Osteoblast (primary cell): ENCODE data around the gene RPS6KA2. TPM values are rescaled to one million over a fixed set of nuclear protein-coding genes. Genes with fewer than 3 reads are reported as not detected.

Source experiments
- DNase-seq: peaks from one replicate; pipeline ENCODE4 v3.0.0; 2011; ENCODE audit warnings: low spot score, mixed read lengths; ENCODE audit not compliant: insufficient read length; ENCODE audit errors: missing footprints
- H2AFZ ChIP-seq: 2 replicates; pipeline ENCODE4 v1.6.0; 2011; ENCODE audit warnings: mild to moderate bottlenecking, low read length
- H3K27ac ChIP-seq: 2 replicates; pipeline ENCODE4 v1.5.1; 2011; ENCODE audit warnings: mild to moderate bottlenecking, low read depth, low read length, moderate library complexity
- H3K27me3 ChIP-seq: 2 replicates; pipeline ENCODE4 v1.6.0; 2012; ENCODE audit warnings: mild to moderate bottlenecking, control low read depth, inconsistent platforms, low read length, moderate library complexity; ENCODE audit not compliant: insufficient read depth
- H3K36me3 ChIP-seq: 2 replicates; pipeline ENCODE4 v1.5.1; 2011; ENCODE audit warnings: mild to moderate bottlenecking, low read length, control low read depth, moderate library complexity; ENCODE audit not compliant: insufficient read depth
- H3K4me1 ChIP-seq: 2 replicates; pipeline ENCODE4 v1.5.1; 2011; ENCODE audit warnings: mild to moderate bottlenecking, low read length, control low read depth, moderate library complexity; ENCODE audit not compliant: insufficient read depth
- H3K4me2 ChIP-seq: 2 replicates; pipeline ENCODE4 v1.6.0; 2011; ENCODE audit warnings: mild to moderate bottlenecking, low read length; ENCODE audit not compliant: insufficient read depth
- H3K4me3 ChIP-seq: fragments of 200-600 bp; sonication (generic); 3 replicates; pipeline ENCODE4 v1.5.1; 2012; ENCODE audit warnings: mild to moderate bottlenecking, low read length, inconsistent platforms; ENCODE audit not compliant: insufficient read depth
- H3K79me2 ChIP-seq: 2 replicates; pipeline ENCODE4 v1.6.0; 2012; ENCODE audit warnings: mild to moderate bottlenecking, low read length, control low read depth, inconsistent platforms; ENCODE audit not compliant: insufficient read depth
- H3K9me3 ChIP-seq: 2 replicates; pipeline ENCODE4 v1.5.1; 2011; ENCODE audit warnings: low read depth, low read length, control low read depth
- H4K20me1 ChIP-seq: 2 replicates; pipeline ENCODE4 v1.6.0; 2012; ENCODE audit warnings: mild to moderate bottlenecking, low read length, control low read depth; ENCODE audit not compliant: insufficient read depth
- CTCF ChIP-seq: IDR thresholded peaks from 2 replicates; pipeline ENCODE4 v1.5.1; 2011; ENCODE audit warnings: mild to moderate bottlenecking, low read depth, low read length, moderate library complexity; ENCODE audit errors: extremely low read depth
- total RNA-seq: library from RNA; depleted of rRNA; stranded (reverse); fragments of >200 nt; gene quantifications from 2 replicates; pipeline ENCODE4 v1.2.3, GENCODE V29; 2012

RPS6KA2 gene
- total RNA-seq, 1 donor, result 113 TPM

GRCh38 chr6:166527849-166528248 is 99.2 kb downstream of the RPS6KA2 start:
- H3K4me3 ChIP-seq, result no peak overlapping the region
- no peaks in the 10 kb centered on the region for H3K27me3 ChIP-seq
- no peak overlapping the region for H3K27ac ChIP-seq
- no peak overlapping the region for H2AFZ ChIP-seq
- no peak for TF ChIP-seq CTCF
- H3K9me3 ChIP-seq, result no peaks in the 10 kb centered on the region
- H3K4me1 ChIP-seq, result no peaks in the 10 kb centered on the region
- no peak overlapping the region for H3K4me2 ChIP-seq
- DNase-seq, result peak; percentile 9
- peaks cover 3% of the 10 kb centered on the region for H4K20me1 ChIP-seq
- no peaks in the 10 kb centered on the region for H3K79me2 ChIP-seq
- H3K36me3 ChIP-seq, result peaks cover 38% of the 10 kb centered on the region

GRCh38 chr6:166526937-166527336 is 100.1 kb downstream of the RPS6KA2 start:
- Histone ChIP-seq H4K20me1 (peaks cover 3% of the 10 kb centered on the region), H3K9me3 (no peaks in the 10 kb centered on the region), H3K27ac (no peak overlapping the region), H3K4me3 (no peak overlapping the region), H2AFZ (no peak overlapping the region), H3K79me2 (no peaks in the 10 kb centered on the region), H3K36me3 (peaks cover 36% of the 10 kb centered on the region), H3K4me1 (peaks cover under 1% of the 10 kb centered on the region), H3K4me2 (no peak overlapping the region), H3K27me3 (no peaks in the 10 kb centered on the region)
- peak; percentile 26 for DNase-seq
- no peak for TF ChIP-seq CTCF

- Histone ChIP-seq H3K27me3 (no peaks in the 10 kb centered on the region), H3K36me3 (peaks cover 36% of the 10 kb centered on the region), H3K79me2 (no peaks in the 10 kb centered on the region), H3K27ac (no peak overlapping the region), H3K9me3 (no peaks in the 10 kb centered on the region), H3K4me2 (no peak overlapping the region), H3K4me1 (peaks cover 8% of the 10 kb centered on the region), H2AFZ (no peak overlapping the region), H3K4me3 (no peak overlapping the region), H4K20me1 (peaks cover 3% of the 10 kb centered on the region)
- TF ChIP-seq CTCF, result no peak
- no peak for DNase-seq
Observed at GRCh38 chr6:166525567-166525966, 101.5 kb downstream of the RPS6KA2 start.

- Histone ChIP-seq H3K36me3 (peaks cover 27% of the 10 kb centered on the region), H3K4me2 (no peak overlapping the region), H3K79me2 (no peaks in the 10 kb centered on the region), H2AFZ (no peak overlapping the region), H3K4me3 (no peak overlapping the region), H4K20me1 (peaks cover 3% of the 10 kb centered on the region), H3K27me3 (no peaks in the 10 kb centered on the region), H3K9me3 (no peaks in the 10 kb centered on the region), H3K27ac (no peak overlapping the region), H3K4me1 (peaks cover 8% of the 10 kb centered on the region)
- TF ChIP-seq CTCF, result no peak
- peak; percentile 41 for DNase-seq
Observed at GRCh38 chr6:166523782-166524559, 103.1 kb downstream of the RPS6KA2 start.
